SJCRH30 (cell line): ENCODE measurements around the gene ARHGAP36. TPM values are rescaled to one million over a fixed set of nuclear protein-coding genes. Genes with fewer than 3 reads are reported as not detected.

Experiments used
- DNase-seq, 2 experiments: peaks; one replicate each; pipeline ENCODE4 v3.0.0-alpha.2; 2015 to 2020
- H3K27ac ChIP-seq: fragments of 250-450 bp; sonication (Bioruptor Pico); 2 replicates; pipeline ENCODE4 v1.5.1; 2020; ENCODE audit warnings: mild to moderate bottlenecking, moderate library complexity
- H3K27me3 ChIP-seq: fragments of 250-450 bp; sonication (Bioruptor Pico); 2 replicates; pipeline ENCODE4 v1.5.1; 2020; ENCODE audit warnings: mild to moderate bottlenecking, moderate library complexity
- H3K36me3 ChIP-seq: fragments of 250-450 bp; sonication (Bioruptor Pico); 2 replicates; pipeline ENCODE4 v1.5.1; 2020; ENCODE audit warnings: mild to moderate bottlenecking, moderate library complexity
- H3K4me1 ChIP-seq: fragments of 250-450 bp; sonication (Bioruptor Pico); 2 replicates; pipeline ENCODE4 v1.5.1; 2020; ENCODE audit warnings: mild to moderate bottlenecking, moderate library complexity
- H3K4me3 ChIP-seq: fragments of 250-450 bp; sonication (Bioruptor Pico); 2 replicates; pipeline ENCODE4 v1.5.1; 2020; ENCODE audit warnings: mild to moderate bottlenecking, moderate library complexity
- H3K9me3 ChIP-seq: fragments of 250-450 bp; sonication (Bioruptor Pico); replicated peaks from 2 replicates; pipeline ENCODE4 v1.5.1; 2020; ENCODE audit warnings: mild to moderate bottlenecking, moderate library complexity
- total RNA-seq: library from RNA; depleted of rRNA; stranded (reverse); fragments of >200 nt; shearing (Covaris generic); gene quantifications from 2 replicates; pipeline ENCODE4 v1.2.3, GENCODE V29; 2014

The ARHGAP36 gene
- total RNA-seq, 1 experiment from 2014 or later, result not detected

DNA sequence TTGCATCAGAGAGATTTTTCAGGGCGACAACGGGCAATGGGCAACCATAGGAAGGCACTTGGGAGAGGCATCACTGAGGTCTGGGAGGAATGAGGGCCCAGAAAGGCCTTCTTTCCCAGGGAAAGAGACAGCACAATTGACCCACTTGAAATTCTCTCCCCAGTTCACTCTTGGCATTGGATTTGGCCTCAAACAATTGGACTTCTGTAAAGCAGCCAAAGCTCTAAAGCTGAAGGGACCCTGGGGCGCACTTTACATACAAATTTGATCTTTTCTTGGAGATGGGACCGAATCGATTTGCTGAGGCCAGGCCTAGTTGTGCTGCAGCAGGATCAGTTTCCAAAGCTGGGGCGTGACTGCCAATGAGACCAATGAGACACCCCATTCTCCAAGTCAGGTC, 3.2 kb downstream of the ARHGAP36 start:
- Histone ChIP-seq H3K27ac (no peak overlapping the region), H3K36me3 (no peaks in the 10 kb centered on the region), H3K9me3 (no peaks in the 10 kb centered on the region), H3K4me1 (no peaks in the 10 kb centered on the region), H3K27me3 (no peaks in the 10 kb centered on the region), H3K4me3 (no peak overlapping the region)
- no peak for DNase-seq

GRCh38 chrX:131063613-131064012, 5.5 kb downstream of the ARHGAP36 start:
- Histone ChIP-seq H3K9me3 (no peaks in the 10 kb centered on the region), H3K27me3 (no peaks in the 10 kb centered on the region), H3K4me1 (no peaks in the 10 kb centered on the region), H3K36me3 (no peaks in the 10 kb centered on the region), H3K27ac (no peak overlapping the region), H3K4me3 (no peak overlapping the region)
- peak in 1 of 2 experiments; percentile 6 for DNase-seq

DNA sequence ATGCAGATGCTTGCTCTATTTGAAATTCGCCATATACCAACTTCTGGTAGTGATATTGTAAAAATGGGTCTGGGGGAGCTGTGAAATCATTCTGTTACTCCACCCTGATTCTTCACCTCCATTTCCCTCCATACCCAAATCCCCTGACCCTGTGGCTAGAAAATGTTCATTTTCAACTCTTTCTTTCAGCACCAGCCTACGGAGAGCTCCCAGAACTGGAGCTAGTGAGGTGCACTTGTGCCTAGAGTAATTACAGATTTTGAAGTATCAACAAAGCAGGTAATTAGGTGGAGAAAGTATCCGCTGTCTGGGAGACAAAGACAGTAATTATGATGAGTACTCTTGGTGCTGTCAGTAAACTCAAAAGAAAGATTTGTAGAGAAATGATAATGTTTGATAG, 8.1 kb downstream of the ARHGAP36 start:
- no peak overlapping the region for H3K4me3 ChIP-seq
- no peak overlapping the region for H3K27ac ChIP-seq
- H3K27me3 ChIP-seq, result no peaks in the 10 kb centered on the region
- no peak for DNase-seq
- H3K9me3 ChIP-seq, result no peaks in the 10 kb centered on the region
- H3K4me1 ChIP-seq, result no peaks in the 10 kb centered on the region
- H3K36me3 ChIP-seq, result no peaks in the 10 kb centered on the region

- Histone ChIP-seq H3K9me3 (no peaks in the 10 kb centered on the region), H3K4me3 (no peak overlapping the region), H3K36me3 (no peaks in the 10 kb centered on the region), H3K27me3 (no peaks in the 10 kb centered on the region), H3K27ac (no peak overlapping the region), H3K4me1 (no peaks in the 10 kb centered on the region)
- DNase-seq, result no peak
Measured at GRCh38 chrX:131067216-131067615, 9.1 kb downstream of the ARHGAP36 start.

- DNase-seq, result no peak
- Histone ChIP-seq H3K36me3 (no peaks in the 10 kb centered on the region), H3K9me3 (no peaks in the 10 kb centered on the region), H3K27ac (no peak overlapping the region), H3K27me3 (no peaks in the 10 kb centered on the region), H3K4me3 (no peak overlapping the region), H3K4me1 (no peaks in the 10 kb centered on the region)
Measured at GRCh38 chrX:131067846-131068745, 9.9 kb downstream of the ARHGAP36 start.

DNA sequence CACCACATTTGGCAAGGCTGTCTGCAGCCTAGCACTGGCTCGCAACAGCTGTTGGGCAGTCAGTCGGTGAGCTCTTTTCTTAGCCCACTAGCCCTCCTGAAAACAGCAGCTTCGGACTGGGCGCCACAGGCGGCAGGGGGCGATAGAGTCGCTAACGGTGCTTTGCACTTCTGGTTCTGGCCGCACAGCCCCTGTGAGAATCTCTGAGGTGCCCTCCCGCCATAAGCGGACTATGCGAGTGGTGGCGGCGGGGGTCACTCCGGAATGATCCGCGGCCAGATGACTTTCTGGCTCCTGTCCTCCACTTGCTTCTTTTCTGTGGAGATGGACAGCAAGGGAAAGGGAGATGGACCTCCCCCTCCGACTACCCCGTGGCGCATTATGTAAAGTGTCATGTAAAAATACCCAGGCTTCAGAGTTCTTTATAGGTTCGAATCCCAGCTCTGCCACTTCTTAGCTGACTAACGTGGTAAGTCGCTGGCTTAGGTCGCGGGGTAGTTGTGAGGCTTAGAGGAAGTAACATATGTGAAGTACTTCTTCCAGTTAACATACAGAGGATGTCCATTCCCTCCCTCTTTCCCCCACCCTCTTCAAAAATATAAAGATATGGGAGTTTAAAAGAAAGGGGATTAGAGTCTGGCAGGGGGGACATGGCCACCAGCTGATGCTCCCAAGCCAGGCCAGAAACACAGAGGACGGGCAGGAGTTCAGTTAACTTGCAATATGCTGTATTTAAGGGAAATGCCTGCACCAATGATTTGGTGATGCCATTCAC, 11.0 kb downstream of the ARHGAP36 start:
- no peaks in the 10 kb centered on the region for H3K27me3 ChIP-seq
- no peak overlapping the region for H3K4me3 ChIP-seq
- DNase-seq, result peak in 1 of 2 experiments; percentile 1
- H3K36me3 ChIP-seq, result no peaks in the 10 kb centered on the region
- no peaks in the 10 kb centered on the region for H3K4me1 ChIP-seq
- no peak overlapping the region for H3K27ac ChIP-seq
- H3K9me3 ChIP-seq, result no peaks in the 10 kb centered on the region

DNA sequence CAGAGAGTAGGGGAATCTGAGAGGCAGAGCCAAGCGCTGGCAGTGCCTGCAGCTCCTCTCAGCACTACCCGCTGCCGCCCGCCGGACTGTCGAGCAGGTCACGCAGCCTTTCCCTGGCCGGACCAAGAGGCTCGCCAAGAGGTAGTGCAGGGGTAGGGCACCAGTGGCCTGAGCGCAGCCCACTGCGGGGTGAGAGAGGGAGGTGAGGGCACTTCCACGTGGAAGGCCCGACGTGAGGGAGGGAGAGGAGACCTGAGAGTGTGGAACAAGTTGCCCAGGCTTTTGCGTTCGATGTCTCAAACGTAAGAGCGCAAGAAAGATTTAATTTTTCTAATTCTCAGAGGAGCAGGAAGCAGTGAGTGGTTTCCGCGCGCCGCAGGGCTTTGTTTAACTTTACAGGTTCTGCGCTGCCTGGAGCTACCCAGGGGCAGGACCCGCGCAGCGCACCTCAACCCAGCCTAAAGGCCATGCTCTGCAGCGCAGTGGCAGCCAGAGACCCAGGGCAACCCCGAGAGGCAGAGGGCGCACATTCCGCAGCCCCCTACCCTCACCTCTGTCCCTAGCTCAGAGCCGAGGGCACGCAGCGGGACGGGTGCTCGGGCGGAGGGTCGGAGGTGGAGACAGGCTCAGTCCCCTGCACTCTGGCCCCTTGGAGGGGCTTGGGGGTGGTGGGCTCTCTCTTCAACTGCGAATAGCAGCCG, 14.9 kb downstream of the ARHGAP36 start:
- H3K36me3 ChIP-seq, result no peaks in the 10 kb centered on the region
- H3K9me3 ChIP-seq, result no peaks in the 10 kb centered on the region
- DNase-seq, result no peak
- H3K4me1 ChIP-seq, result no peaks in the 10 kb centered on the region
- no peak overlapping the region for H3K27ac ChIP-seq
- H3K4me3 ChIP-seq, result no peak overlapping the region
- H3K27me3 ChIP-seq, result no peaks in the 10 kb centered on the region

GRCh38 chrX:131073607-131074006, 15.5 kb downstream of the ARHGAP36 start:
- Histone ChIP-seq H3K36me3 (no peaks in the 10 kb centered on the region), H3K27ac (no peak overlapping the region), H3K4me3 (no peak overlapping the region), H3K27me3 (no peaks in the 10 kb centered on the region), H3K9me3 (no peaks in the 10 kb centered on the region), H3K4me1 (no peaks in the 10 kb centered on the region)
- no peak for DNase-seq

DNA sequence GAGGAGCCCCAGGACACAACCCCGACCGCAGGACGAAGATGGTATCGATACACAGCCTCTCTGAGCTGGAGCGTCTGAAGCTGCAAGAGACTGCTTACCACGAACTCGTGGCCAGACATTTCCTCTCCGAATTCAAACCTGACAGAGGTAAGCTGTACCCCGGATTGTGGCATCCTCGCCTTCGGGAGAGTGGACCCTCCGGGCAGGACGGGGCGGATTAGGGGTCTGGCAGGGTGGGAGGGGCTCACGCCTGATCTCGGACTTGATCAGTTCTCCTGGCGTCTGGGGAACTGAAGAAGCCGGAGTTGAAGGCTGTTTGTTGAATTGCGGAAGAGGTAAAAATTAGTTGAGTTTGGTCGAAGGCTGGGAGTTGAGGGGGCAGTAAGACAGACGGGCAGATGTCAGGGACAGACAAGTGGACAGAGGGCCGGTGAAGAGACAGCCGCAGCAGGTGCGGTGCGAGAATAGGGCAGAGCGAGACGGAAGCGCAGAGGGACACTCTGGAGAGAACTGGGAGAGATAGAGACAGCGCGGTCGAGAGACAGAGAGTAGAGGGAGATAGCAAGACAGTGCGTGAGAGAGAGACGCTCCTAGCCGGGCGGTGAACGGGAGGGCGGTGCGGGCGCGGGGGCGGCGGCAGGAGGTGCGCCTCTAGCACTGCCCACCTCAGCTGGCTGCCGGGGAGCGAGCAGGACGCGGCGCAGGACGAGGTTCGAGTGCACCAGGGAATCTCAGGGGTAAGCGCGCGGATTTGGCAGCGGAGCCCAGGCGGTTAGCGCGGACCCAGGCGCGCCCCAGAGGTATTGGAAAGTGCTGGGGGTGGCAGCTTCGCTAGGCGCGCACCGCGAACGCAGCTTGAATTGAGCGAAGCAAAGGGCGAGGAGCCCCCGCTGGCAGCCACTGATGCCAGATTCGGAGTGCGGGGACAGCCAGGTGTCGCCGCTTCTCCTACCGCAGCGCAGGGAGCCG, 23.9 kb downstream of the ARHGAP36 start:
- H3K4me1 ChIP-seq, result no peaks in the 10 kb centered on the region
- H3K9me3 ChIP-seq, result no peaks in the 10 kb centered on the region
- H3K27ac ChIP-seq, result no peak overlapping the region
- no peak overlapping the region for H3K4me3 ChIP-seq
- no peaks in the 10 kb centered on the region for H3K27me3 ChIP-seq
- H3K36me3 ChIP-seq, result no peaks in the 10 kb centered on the region
- no peak for DNase-seq

- Histone ChIP-seq H3K27ac (no peak overlapping the region), H3K27me3 (no peaks in the 10 kb centered on the region), H3K4me3 (no peak overlapping the region), H3K36me3 (no peaks in the 10 kb centered on the region), H3K4me1 (no peaks in the 10 kb centered on the region), H3K9me3 (no peaks in the 10 kb centered on the region)
- DNase-seq, result no peak
Measured at GRCh38 chrX:131083510-131084142, 25.5 kb downstream of the ARHGAP36 start.

- no peak for DNase-seq
- Histone ChIP-seq H3K4me1 (no peaks in the 10 kb centered on the region), H3K36me3 (no peaks in the 10 kb centered on the region), H3K27ac (no peak overlapping the region), H3K27me3 (no peaks in the 10 kb centered on the region), H3K4me3 (no peak overlapping the region), H3K9me3 (no peaks in the 10 kb centered on the region)
Measured at GRCh38 chrX:131084145-131084544, 26.0 kb downstream of the ARHGAP36 start.

DNA sequence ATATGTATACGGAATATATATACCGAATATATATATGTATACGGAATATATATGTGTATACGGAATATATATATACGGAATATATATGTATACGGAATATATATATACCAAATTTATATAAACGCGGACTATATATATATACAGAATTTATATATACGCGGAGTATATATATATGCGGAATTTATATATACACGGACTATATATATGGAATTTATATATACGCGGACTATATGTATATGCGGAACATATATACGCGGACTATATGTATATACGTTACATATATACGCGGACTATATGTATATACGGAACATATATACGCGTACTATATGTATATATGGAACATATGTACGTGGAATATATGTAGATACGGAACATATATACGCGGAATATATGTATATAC, 78.6 kb downstream of the ARHGAP36 start:
- Histone ChIP-seq H3K36me3 (no peaks in the 10 kb centered on the region), H3K9me3 (no peaks in the 10 kb centered on the region), H3K27me3 (no peaks in the 10 kb centered on the region), H3K4me1 (no peaks in the 10 kb centered on the region), H3K4me3 (no peak overlapping the region), H3K27ac (no peak overlapping the region)
- no peak for DNase-seq

DNA sequence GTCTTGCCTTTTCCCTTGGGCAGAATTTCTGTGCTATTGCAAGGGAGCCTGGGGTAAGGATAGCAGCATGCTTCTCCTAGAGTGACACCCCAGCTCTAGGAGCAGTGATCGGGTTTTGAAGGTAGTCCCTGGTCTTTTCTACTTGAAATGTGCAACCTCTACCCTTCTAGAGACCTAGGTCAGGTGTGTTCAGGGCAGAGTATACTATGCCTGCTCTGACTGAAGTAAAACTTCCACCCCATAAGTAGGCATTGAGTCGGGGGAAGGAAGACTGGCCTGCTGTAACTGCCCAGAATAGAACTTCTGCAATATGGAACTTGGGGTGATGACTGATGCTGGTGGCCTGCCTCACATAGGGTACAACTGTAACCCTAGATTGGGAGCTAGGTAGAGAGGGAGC, 80.9 kb downstream of the ARHGAP36 start:
- Histone ChIP-seq H3K36me3 (no peaks in the 10 kb centered on the region), H3K4me1 (no peaks in the 10 kb centered on the region), H3K27me3 (no peaks in the 10 kb centered on the region), H3K4me3 (no peak overlapping the region), H3K9me3 (no peaks in the 10 kb centered on the region), H3K27ac (no peak overlapping the region)
- no peak for DNase-seq
